Epithelial cell of esophagus (primary cell): Measurements from ENCODE around the gene ANKRD39.

Source experiments
- DNase-seq: peaks from one replicate; pipeline ENCODE4 v3.0.0; 2010; ENCODE audit warnings: low read depth
- H3K4me3 ChIP-seq: 2 replicates; pipeline ENCODE4 v1.5.1; 2011; ENCODE audit warnings: mild to moderate bottlenecking, low read length, control low read depth
- TF ChIP-seq, protein P1 (sequence below): IDR thresholded peaks from 2 replicates; pipeline ENCODE4 v1.5.1; 2011; ENCODE audit warnings: low read depth, mild to moderate bottlenecking, low read length, control low read depth, inconsistent platforms; ENCODE audit not compliant: insufficient read depth; ENCODE audit errors: missing control alignments

ANKRD39 gene

DNA sequence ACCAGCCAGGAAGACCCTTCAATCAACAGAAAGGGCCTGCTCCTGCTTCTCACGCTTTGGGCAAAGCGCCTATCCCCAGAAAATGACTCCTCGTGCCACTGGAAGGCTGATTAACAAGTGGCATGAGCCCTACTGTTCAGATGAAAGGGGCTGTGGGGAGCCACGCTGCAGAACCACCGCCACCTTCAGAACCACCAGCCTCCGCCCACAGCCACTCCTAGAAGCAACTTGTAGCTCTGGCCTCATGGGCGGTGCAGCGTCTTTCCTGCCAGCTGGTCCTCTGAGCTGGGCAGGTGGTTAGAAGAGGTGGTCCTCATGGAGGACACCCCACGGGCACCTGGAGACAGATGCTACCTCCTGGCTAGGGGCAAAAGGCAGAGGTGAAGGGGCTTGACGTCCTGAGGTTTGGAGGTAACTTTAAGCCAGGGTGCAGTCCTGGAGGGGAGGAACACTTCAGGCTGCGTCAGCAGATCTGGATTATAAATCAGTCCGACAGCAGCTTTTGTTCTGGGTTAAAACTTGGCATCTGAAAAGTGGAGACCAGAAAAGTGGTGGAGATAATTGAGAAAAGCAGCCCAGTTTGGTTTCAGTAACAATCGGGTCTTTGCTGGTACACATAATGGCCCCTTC, 12.9 kb upstream of the ANKRD39 start:
- H3K4me3 ChIP-seq, result peak overlapping the region; percentile 41

DNA sequence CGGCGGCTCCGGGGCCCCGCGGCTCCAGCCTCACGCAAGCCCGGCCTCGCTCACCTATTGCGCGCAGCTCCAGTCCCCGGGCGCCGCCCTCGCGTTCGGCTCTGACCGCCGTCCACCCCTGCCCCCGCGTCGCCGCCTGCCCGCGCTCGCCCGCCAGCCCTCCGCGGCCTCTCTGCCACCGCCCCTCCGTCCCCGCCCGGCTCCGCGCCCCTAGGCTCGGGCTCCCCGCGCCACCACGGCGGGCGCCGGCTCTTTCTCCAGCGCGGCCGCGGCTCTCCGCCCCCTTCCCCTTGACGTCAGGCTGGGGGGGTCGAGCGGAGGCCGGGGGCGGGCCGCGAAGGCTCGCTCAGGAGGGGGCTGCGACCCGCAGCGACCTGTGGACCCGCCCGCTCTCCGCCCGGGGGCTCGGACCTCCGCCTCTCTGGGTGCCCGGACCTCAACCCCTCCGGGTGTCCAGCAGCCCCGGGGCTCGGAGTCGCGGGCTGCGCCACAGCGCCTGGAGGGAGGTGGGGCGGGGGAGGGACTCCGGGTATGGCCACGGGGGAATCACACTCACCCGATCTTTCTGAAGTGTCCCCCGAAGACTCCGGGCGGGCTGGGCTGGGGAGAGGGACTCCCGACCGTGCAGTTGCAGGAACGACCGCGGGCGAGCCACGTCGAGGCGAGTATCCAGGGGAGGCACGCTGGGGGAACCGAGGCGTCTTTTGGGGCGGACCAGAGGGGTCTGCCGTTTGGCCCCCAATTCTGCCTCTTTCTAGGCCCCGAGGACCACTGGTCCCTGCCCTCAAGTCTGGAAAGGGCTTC, 12.2 kb upstream of the ANKRD39 start, which contains the start of gene SEMA4C:
Gene SEMA4C (minus strand): TSS at position 259 of the 804 bp plus-strand sequence. CDS start 2,194 bp downstream, outside the sequence.
- H3K4me3 ChIP-seq, result peak within 1 kb of the TSS; percentile 76
- TF ChIP-seq, protein P1, sequence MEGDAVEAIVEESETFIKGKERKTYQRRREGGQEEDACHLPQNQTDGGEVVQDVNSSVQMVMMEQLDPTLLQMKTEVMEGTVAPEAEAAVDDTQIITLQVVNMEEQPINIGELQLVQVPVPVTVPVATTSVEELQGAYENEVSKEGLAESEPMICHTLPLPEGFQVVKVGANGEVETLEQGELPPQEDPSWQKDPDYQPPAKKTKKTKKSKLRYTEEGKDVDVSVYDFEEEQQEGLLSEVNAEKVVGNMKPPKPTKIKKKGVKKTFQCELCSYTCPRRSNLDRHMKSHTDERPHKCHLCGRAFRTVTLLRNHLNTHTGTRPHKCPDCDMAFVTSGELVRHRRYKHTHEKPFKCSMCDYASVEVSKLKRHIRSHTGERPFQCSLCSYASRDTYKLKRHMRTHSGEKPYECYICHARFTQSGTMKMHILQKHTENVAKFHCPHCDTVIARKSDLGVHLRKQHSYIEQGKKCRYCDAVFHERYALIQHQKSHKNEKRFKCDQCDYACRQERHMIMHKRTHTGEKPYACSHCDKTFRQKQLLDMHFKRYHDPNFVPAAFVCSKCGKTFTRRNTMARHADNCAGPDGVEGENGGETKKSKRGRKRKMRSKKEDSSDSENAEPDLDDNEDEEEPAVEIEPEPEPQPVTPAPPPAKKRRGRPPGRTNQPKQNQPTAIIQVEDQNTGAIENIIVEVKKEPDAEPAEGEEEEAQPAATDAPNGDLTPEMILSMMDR, result no peak
- DNase-seq, result peak; percentile 51

More for the DNA sequence above, 12.9 kb upstream of the ANKRD39 start:
- DNase-seq, result peak; percentile 47
- TF ChIP-seq, protein P1, result no peak

GRCh38 chr2:96869281-96869821, 11.5 kb upstream of the ANKRD39 start:
- TF ChIP-seq, protein P1, result no peak
- H3K4me3 ChIP-seq, result peak overlapping the region; percentile 76
- DNase-seq, result peak; percentile 54

- H3K4me3 ChIP-seq, result peak overlapping the region; percentile 76
- TF ChIP-seq, protein P1, result peak; percentile 39
- DNase-seq, result peak; percentile 70
Measured at GRCh38 chr2:96868555-96869280, 10.9 kb upstream of the ANKRD39 start.

DNA sequence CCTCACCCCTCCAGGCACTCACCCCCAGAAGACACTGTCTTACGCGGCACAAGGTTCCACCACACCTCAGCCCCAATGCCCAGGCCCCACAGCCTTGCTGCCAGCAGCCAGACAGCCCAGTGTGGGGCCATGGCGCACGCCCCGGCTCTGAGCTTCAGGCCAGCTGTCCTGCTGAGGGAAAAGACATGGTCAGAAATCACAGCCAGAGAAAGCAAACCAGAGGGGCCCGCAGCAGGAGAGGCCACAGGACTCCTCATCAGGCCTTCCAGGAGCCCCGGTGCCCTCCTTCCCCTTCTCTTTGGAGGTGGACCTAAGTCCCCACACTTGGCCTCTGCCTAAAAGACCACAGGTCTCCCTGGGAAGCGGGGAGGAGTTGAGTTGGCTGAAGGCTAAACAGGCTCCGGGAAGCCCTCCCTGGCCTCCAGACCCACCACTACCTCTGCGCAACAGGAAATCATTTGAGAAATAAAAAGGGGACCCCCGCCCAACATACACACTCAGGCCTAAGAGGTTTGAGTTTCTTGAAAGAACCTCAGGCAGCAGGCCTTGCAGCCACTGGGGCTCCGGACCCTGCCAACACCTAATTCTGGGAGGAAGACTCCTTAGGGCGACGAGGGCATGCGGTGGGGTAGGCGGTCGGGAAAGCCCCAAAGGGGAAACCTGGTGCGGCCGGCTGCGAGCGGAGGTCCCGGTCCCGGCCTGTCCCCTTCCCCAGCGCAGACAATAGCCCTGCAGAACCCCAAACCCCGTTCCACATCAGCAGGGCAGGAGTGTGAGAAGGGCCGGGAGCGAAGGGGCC, 10.1 kb upstream of the ANKRD39 start:
- TF ChIP-seq, protein P1, result no peak
- H3K4me3 ChIP-seq, result peak overlapping the region; percentile 76
- no peak for DNase-seq
